ENCODE measurements around the gene TBL1X.
"Not testable (repeated sequence)": the region's sequence is repeated elsewhere in the genome, so short reads cannot be mapped to it uniquely, and the experiment has no call there.

Gene TBL1X

GRCh38 chrX:9458516-9459078, 6.3 kb upstream of the TBL1X start:
- DNase-seq (ENCODE audit: low read depth in 1 of 2, low spot score in 1 of 2): no peak

DNA sequence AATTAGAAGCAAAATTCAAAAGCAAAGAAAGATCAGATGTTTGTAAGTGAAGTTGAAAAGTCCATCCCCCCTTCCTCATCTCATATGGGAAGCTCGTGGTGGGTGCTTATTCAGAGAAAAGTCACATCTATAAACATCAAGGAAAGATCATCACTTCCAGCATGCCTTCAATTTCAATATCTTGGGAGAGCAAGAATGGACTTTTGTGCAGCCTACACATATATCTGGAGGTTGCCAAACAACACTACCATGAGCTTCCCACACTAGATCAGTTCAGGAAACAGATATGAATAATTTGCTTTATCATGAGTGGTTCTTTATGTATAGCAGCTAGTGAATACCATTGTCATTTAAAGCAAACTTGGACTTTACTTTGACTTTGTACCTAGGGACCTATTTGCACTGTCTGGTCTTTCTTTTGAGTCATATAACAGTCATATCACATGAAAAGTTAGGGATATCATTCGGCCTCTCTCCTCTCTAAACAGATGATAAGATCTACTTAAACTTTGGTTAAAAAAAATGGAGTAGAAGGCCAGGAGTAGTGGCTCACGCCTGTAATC, 5.6 kb upstream of the TBL1X start:
- DNase-seq (ENCODE audit: low read depth in 1 of 2, low spot score in 1 of 2): no peak

DNA sequence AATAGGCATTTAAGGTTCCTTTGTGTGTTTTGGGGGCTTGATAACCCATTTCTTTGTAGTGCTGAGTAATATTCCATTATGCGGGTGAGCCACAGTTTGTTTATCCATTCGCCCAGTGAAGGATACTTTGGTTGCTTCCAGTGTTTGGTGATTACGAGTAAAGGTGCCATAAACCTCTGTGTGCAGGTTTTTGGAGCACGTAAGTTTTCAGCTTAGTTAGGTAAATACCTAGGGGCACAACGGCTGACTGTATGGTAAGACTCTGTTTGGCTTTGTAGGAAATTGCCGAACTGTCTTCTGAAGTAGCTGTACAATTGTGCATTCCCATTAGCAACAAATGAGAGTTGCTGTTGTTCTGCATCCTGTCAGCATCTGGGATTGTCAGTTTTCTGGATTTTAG, 3.8 kb upstream of the TBL1X start:
- no peak for DNase-seq (ENCODE audit: low read depth in 1 of 2, low spot score in 1 of 2)

DNA sequence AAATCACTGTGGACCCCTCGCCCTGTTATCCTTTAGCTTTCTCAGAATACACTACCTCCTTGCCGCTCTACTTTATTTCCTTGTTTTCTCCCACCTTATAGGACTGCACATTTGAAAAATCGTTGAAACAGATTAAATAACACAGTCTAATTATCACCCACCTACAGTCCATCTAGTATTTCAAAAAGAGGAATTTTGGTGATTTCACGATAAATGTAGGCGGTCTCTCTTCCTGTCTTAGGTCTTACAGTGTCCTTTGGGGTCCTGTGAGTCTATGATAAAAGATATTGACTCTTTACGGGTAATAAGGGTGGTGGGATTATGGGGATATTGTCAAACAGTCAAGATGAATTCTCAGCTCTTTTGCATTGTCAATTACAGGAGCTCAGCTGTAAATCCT, 2.4 kb upstream of the TBL1X start:
- no peak for DNase-seq (ENCODE audit: low read depth in 1 of 2, low spot score in 1 of 2)

- no peak for DNase-seq (ENCODE audit: low read depth in 1 of 2, low spot score in 1 of 2)
These were observed 694 bp downstream of the TBL1X start for GRCh38 chrX:9465380-9466123.

DNA sequence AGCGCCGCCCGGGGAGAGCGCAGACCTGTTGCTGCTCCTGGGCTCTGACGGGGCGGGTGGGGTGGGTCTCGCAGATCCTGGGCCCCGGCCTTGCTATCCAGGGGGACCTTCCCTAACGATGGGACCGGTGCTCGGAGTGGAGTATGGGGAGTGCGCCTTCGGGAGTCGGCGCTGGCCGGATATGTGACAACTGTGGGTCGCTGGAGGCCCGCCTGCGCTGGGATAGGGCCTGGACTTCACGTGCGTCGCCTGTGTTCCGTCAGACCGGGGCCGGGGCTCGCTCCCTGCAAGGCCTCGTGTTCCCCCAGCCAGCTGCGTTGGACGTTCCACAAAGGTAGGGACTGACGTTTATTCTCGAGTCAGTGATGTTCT, 1.3 kb downstream of the TBL1X start:
- DNase-seq (ENCODE audit: low read depth in 1 of 2, low spot score in 1 of 2): no peak

- DNase-seq (ENCODE audit: low read depth in 1 of 2, low spot score in 1 of 2): no peak
These were observed 1.9 kb downstream of the TBL1X start for GRCh38 chrX:9466736-9467135.

DNA sequence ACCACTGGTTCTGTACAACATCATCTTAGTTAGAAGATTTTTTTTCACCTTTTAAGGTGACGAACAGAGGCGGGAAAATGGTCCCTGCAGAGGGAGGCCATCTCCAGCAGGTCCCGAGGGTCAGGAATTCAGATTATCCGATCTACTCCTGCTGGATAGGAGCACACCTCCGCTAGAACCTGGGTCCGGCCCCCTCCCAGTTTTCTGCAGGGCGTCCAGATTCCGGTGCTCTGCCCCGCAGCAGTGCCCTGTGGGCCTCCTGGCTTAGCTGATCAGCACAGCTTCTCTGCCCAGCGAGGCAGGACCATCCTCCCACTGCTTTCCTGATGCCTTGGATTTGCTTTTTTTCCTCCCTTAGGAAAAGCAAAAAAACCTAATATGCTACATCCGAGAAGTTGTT, 2.3 kb downstream of the TBL1X start:
- no peak for DNase-seq (ENCODE audit: low read depth in 1 of 2, low spot score in 1 of 2)

- DNase-seq (ENCODE audit: low read depth in 1 of 2, low spot score in 1 of 2): no peak
These were observed 2.9 kb downstream of the TBL1X start for GRCh38 chrX:9467751-9468150.

DNA sequence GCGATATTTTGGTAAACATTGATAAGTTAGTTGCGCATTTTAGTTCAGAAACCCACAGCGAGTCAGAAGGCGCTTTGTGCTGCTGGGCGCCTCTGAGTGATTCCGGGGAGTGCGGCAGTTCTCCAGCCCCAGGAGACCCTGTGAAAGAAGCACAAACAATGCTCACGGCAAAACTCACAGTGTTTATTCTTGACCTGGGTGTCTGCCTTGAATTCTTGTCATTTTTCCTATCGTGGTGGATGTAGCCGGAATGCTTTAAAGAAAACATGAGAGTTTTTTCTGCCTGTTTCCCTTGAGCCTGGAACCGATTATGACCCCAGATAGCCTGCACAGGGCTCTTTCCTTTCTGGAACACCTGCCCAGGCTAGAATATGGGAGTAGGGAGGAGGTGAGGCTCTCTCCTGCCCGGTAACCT, 6.7 kb downstream of the TBL1X start:
- DNase-seq (ENCODE audit: low read depth in 1 of 2, low spot score in 1 of 2): no peak

DNA sequence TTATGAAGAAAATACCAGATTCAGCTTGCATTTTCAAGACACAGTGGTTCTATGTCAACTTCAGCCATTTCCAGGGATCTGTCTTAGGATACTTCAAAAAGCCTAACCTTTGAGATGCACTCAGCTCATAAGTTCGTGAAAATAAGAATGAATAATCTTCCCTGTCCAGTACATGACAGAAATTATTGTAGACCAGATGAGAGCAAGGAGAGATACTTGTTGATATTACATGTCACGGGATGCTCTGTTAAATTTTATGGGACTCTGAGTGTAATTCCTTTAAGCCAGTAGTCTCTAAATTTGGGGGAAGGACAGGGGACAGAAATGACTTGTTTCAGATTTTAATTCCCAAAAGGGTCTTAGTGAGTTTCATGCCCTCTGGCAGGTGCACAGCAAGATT, 8.8 kb downstream of the TBL1X start:
- no peak for DNase-seq (ENCODE audit: low read depth in 1 of 2, low spot score in 1 of 2)

DNA sequence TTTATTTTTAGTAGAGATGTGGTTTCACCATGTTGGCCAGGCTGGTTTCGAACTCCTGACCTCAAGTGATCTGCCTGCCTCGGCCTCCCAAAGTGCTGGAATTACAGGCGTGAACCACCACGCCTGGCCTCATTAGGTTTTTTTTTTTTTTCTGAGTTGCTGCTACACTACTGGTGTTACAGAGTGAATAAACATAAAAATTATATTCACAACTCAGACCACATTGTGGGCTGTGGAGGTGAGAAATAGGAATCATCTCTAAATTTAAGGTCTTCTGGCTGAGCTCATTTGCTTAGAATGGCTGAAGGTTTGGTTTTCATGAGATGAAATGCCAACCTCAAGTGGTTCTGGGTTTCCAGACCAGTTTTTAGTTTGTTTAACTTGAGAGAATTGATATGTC, 10.6 kb downstream of the TBL1X start:
- not testable (repeated sequence) for DNase-seq (ENCODE audit: low read depth in 1 of 2, low spot score in 1 of 2)

DNA sequence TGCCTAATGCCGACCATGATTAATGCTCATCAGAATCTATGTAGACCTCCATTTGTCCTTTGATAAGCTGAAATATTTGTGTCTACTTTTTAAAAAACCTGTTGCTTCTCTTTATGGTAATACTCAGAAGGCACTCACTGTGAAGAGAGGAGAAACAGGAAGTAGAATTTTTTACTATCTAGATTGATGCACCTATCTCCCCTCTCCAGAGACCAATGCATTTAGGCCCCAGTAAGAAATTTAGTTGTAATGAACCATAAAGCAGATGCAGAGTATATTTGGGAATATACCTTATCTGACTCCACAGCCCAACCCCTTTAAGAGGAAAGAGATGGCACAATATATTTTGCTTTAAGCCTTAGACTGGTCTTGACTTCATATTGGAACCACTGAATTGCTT, 11.1 kb downstream of the TBL1X start:
- no peak for DNase-seq (ENCODE audit: low read depth in 1 of 2, low spot score in 1 of 2)

DNA sequence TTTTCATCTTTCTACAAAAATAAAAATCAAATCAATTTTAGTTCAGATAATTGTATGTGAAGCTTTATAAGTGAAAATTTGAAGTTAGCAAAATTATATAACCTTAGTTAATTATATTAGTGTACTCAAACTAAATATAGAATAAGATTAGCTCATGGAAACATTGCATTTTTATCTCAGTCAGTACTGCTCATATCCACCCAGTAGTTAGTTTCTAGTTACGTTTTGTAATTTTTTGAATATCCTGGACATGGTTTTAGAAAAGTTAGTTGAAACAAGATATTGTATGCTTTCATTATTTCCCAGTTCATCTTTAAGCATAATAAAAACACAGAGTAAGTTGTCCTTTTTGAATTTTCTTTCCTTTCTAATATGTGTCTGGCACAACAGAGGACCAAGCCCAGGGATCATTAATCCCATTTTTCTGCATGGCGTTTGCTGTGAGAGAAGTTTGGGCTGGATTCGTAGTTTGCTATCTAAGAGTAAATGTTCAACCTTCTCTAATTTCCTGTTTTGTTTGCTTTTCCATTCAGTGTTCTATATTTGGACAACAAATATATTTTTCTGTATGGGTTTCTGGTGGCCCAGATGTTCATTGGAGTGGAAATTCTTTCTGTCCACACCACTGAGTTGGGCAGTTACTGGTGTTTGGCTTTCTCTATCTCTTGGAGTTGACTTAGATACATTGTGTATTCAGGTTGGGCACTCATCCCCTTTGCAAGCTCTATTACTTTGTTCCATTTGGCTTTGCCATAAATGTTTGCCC, 12.1 kb downstream of the TBL1X start:
- DNase-seq (ENCODE audit: low read depth in 1 of 2, low spot score in 1 of 2): no peak

GRCh38 chrX:9482408-9482807, 17.6 kb downstream of the TBL1X start:
- DNase-seq (ENCODE audit: low read depth in 1 of 2, low spot score in 1 of 2): no peak

DNA sequence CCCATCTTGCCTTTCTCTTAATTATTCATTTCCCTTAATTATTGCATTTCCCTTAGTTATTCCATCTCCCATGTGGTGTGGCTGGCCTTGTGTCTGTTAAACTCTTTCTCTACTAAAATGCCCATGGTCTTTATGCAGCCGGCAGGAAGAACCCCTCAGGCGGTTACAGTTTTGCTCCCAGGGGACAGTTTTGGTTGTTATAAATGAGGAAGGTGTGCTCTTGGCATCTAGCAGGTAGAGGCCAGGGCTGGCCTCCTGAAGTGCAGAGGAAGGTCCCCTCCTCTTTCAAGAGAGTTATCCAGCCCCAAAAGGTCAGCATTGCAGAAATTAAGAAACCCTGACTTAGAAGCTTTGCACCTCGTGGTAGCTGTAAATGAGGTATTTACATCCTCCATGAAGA, 18.0 kb downstream of the TBL1X start:
- DNase-seq (ENCODE audit: low read depth in 1 of 2, low spot score in 1 of 2): no peak

- no peak for DNase-seq (ENCODE audit: low read depth in 1 of 2, low spot score in 1 of 2)
These were observed 18.5 kb downstream of the TBL1X start for GRCh38 chrX:9483376-9483775.

DNA sequence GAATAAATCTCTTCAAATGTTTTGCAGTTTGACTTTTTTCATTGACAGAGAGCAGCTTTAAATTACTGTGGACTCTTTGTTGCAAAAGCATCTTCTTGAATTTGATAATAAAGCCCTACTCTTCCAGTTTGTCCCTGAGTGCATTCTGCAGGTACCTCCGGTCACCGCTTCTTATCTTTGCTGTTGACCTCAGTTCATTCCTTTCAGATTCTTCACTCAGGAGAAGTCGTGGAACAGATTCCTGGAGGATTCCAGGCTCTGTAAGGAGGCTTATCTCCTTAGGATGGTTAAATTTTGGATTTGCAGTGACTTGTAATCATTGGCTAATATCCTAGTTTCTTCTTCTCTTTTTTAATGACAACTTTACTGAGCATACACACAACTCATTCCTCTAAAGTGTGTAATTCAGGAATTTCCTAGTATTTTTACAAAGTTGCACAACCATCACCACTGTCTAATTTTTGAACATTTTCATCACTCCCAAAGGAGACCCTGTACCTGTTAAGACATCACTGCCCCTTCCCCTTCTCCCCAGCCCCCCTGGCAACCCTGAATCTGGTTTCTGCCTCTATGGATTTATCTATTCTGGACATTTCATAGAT, 22.0 kb downstream of the TBL1X start:
- no peak for DNase-seq (ENCODE audit: low read depth in 1 of 2, low spot score in 1 of 2)

- no peak for DNase-seq (ENCODE audit: low read depth in 1 of 2, low spot score in 1 of 2)
These were observed 23.7 kb downstream of the TBL1X start for GRCh38 chrX:9488586-9488985.

DNA sequence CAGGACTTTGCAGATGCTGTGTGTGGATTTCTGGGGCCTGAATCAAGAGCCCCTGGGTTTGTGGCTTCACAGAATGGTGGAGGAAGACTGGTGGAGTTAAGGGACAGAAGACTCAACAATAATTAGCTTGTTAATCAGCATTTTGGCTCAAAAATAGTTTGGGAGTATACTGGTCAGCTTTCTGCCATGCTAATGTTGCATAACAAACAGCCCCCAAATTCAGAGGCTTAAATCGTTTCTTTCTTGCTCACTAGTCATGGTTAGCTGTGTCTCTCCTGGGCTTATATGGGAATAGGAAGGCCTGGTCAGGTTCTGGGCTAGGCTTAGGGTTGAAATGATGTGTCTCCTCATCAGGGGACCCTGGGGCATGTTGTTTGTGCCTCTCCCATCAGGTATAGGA, 24.4 kb downstream of the TBL1X start:
- DNase-seq (ENCODE audit: low read depth in 1 of 2, low spot score in 1 of 2): no peak

DNA sequence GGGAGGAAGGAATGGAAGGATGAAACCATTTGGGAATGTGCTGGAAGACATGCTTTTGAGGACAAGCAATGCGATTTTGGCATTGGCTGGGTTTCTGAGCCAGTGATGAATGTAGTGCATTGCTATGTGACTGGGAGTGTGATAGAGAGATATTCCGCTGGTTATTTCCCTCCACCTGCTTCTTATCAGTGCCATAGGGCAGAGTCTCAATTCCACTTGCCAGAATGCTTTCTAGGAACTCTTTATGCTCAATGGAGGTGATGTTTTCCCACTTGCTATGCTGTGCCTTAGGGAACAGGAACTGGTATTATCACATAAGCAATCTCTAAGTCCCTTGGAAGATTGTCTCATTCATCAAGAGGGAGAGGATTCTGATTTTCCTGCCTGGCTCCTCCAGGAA, 28.0 kb downstream of the TBL1X start:
- no peak for DNase-seq (ENCODE audit: low read depth in 1 of 2, low spot score in 1 of 2)

DNA sequence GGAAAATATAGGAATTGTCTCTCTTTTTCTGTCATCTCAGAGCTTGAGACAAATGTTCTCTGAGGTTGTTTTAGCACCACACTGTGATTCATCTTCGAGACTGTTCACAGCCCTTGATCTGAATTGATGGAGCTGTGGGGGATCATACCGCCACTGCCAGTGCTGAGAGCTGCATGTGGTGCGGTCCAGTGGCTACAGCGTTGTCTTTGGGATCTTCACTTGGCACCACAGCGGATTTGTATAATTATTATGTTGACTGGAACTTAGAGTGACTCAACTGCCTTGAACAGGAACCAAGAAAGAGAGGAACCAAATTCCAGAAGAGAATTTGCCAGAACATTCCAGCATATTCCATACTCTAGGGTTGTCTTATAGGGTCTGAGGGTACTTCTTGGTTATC, 29.1 kb downstream of the TBL1X start:
- no peak for DNase-seq (ENCODE audit: low read depth in 1 of 2, low spot score in 1 of 2)

All from stimulated activated CD4-positive, alpha-beta T cell treated with anti-CD3 and anti-CD28 coated beads, Interleukin-15, amount 100 ng/mL, for 1 hour (primary cell).